Measurements from ENCODE around the gene KMT2B.

Gene KMT2B

GRCh38 chr19:35742121-35742724 lies 24.4 kb downstream of the KMT2B start, which contains the start of gene IGFLR1:
IGFLR1 (minus strand) TSS chr19:35742452; CDS start chr19:35741180, 1,272 bp downstream.
- no peak for FAIRE-seq

GRCh38 chr19:35743640-35744429 lies 26.0 kb downstream of the KMT2B start:
- no peak for FAIRE-seq

GRCh38 chr19:35744430-35745327 lies 26.9 kb downstream of the KMT2B start:
- FAIRE-seq: peak; percentile 95

- FAIRE-seq: peak; percentile 98
These were observed 27.7 kb downstream of the KMT2B start, which contains the start of the genes PSENEN and U2AF1L4 for GRCh38 chr19:35745328-35746086. PSENEN (plus strand) TSS chr19:35745651; CDS start chr19:35745931, 280 bp downstream. U2AF1L4 (minus strand) TSS chr19:35745418; CDS start chr19:35745391, 27 bp downstream.

- no peak for FAIRE-seq
These were observed 28.3 kb downstream of the KMT2B start for GRCh38 chr19:35746087-35746462.

- FAIRE-seq: no peak
These were observed 28.7 kb downstream of the KMT2B start for GRCh38 chr19:35746531-35746930.

- peak; percentile 98 for FAIRE-seq
These were observed 30.6 kb downstream of the KMT2B start, which contains the start of gene LIN37 for GRCh38 chr19:35748106-35749020. LIN37 (plus strand) TSS chr19:35748576; CDS start chr19:35748725, 149 bp downstream.

GRCh38 chr19:35750167-35750566 lies 32.4 kb downstream of the KMT2B start:
- FAIRE-seq: no peak

- FAIRE-seq: no peak
These were observed 34.3 kb downstream of the KMT2B start for GRCh38 chr19:35751839-35752745.

GRCh38 chr19:35752746-35753350 lies 35.0 kb downstream of the KMT2B start:
- FAIRE-seq: no peak

- no peak for FAIRE-seq
These were observed 36.0 kb downstream of the KMT2B start for GRCh38 chr19:35753634-35754369.

- FAIRE-seq: no peak
These were observed 36.7 kb downstream of the KMT2B start for GRCh38 chr19:35754370-35755130.

- no peak for FAIRE-seq
These were observed 37.3 kb downstream of the KMT2B start for GRCh38 chr19:35755131-35755549.

GRCh38 chr19:35755550-35756376 lies 38.0 kb downstream of the KMT2B start:
- FAIRE-seq: no peak

- no peak for FAIRE-seq
These were observed 38.8 kb downstream of the KMT2B start, which contains the start of gene HSPB6 for GRCh38 chr19:35756377-35757230. HSPB6 (minus strand) TSS chr19:35757029; CDS start chr19:35757008, 21 bp downstream.

- peak; percentile 15 for FAIRE-seq
These were observed 39.5 kb downstream of the KMT2B start for GRCh38 chr19:35757231-35757748.

Data from G401.6 (cell line).